T-helper 1 cell treated with Interleukin-12 subunit alpha and Interleukin-12 subunit beta and Interleukin-4 antibody, amounts not matched to agents 30 ng/mL and 1 ng/mL, for 36 hours (primary cell): ENCODE results near the gene WIPI1. TPM values are rescaled to one million over a fixed set of nuclear protein-coding genes. Genes with fewer than 3 reads are reported as not detected.
"Not testable (repeated sequence)": the region's sequence is repeated elsewhere in the genome, so short reads cannot be mapped to it uniquely, and the experiment has no call there.

Experiments
- intact Hi-C: fragments of 100-400 bp; cut with micrococcal nuclease; formaldehyde crosslinking; loops from one replicate; pipeline ENCODE4 v1.15.1; 2024
- total RNA-seq: library from RNA; stranded (reverse); gene quantifications from 2 replicates; pipeline ENCODE4 v1.2.3, GENCODE V29; 2022

WIPI1 gene
- total RNA-seq, 1 donor from 2014 or later, result 22.5 TPM

DNA sequence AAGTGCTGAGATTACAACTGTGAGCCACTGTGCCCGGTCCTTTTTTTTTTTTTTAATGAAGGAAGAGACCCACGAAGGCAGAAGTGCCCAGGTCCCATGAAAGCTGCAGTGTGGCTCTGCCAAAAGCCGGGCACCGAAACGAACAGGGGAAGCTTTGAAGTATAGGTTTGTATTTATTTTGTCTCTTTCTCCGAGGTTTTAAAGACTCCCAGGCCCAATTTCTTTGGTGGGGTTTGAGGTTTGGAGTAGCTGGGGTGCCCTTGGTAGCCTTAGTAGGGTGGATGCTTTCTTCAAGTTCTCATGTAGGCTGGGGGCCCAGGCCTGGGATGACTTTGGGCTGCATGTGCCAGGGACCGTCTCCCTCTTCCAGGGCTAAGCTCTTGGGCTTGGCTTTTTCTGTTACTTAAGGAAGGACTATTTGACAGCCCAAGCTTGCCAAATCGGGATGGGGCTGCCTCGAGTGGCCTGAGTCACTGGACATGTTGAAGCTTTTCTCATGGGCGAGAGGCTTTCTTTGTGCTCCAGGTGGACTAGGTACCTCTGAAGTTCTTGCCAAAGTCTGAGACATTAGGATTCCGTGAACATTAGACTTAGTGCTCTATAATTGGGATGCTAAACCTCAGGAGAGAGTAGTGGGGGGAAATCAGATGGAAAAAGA is 66.3 kb downstream of the WIPI1 start:
- intact Hi-C loops, result no loop called here

DNA sequence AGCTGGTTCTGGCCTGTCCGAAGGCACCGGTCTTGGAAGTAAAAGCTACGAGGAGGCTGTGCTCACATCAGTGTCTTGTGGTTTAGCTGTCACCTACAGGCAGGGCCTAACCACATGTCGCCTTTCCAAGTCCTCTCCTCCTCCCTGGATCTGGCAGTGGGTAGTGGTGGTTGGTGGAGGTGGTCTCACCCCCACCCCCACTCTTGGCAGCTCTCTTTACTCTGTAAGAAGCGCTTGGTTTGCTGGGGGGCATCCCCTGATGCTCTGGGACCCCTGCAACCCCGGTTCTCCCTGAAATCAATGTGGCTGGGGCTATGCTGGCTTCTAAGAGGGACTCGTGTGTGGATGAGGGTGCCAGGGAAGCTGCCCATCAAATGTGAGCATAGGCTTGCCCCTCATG is 68.3 kb downstream of the WIPI1 start:
- intact Hi-C loops, result no loop called here

DNA sequence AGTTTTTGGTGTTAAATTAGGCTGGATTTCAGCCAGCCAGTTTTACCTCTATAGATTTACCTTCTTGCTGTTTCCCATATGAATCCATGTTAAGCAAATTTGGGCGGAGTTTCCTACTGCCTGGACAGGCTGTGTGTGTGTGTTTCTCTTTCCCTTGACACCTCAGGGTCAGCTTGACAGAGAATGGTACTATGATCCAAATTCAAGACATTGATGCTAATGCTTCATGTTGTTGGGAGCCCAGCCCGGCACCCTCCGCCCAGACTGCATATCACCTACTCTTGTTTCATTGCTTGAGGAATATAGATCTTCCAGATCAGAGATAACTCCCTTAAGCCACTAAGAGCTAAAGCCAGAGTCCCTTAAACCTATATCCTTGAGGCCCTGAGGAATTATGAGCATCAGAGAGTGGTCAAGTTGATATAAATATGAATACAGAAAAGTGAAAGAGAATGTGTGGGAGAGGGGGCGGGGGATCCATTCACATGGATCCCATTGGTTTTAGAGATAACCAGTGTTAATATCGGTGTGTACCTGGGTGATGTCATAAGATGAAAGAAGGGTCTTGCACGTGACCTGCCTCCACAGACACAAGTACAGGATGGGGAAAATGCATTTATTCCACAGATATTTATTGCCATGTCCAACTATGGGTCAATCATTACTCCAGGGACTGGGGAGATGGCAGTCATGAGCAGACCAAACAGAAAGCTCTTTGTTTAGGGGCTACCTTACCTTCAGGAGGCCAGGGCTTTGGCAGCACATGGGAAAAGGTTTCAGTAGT is 69.7 kb downstream of the WIPI1 start:
- intact Hi-C loops, result no loop called here

DNA sequence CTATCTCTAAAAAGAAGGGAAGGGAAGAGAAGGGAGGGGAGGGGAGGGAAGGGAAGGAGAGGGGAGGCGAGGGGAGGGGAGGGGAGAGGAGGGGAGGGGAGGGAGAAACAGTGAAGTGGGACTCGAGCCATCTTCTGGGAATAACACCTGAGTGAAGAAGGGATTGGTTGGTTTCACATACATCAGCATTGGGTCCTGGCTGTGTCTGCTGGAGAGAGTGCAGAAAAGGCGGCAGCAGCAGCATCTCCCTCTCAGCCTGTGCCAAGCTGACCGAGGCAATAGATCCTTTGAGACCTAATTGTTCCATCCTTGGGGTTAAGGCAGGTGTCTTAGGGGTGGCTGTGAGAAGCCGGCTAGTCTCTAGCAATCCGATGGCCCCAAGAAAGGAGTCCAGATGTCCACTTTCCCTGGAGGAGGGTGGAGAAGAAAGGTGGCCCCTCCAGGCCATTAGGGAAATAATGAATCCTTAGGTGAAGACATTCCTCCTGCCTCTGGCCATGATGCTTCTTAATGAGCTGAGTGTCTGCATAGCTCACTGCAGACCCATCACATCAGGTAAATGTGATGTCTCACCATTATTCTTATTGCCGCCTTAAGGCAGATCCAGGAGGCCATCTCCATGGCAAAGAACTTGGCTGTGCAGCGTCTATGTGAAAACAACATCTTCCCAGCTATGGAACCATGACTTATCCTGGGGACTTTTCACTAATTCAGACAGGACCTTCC is 71.6 kb downstream of the WIPI1 start:
- intact Hi-C loops, result no loop called here

DNA sequence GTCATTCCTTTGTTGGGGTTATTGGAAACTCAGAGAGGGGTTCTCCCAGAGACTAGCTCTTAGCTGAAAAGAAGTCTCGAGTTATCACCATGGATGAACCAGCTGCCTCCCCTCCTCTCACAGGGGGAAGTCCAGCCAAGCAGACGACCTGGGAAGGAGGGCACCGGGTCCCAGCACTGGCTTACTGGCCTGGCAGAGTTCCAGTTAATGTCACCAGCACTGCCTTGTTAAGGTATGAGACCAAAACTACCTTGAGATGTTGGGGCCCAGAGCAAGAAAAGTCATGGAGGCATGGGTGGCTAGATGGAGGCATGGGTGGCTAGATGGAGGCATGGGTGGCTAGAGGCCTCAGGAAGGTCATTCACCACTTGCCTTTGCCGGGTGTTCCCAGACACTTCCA is 72.4 kb downstream of the WIPI1 start:
- intact Hi-C loops, result loop anchor here (5.0 kb wide), 1 partner anchor 38 kb away; no protein-coding TSS in a partner anchor

DNA sequence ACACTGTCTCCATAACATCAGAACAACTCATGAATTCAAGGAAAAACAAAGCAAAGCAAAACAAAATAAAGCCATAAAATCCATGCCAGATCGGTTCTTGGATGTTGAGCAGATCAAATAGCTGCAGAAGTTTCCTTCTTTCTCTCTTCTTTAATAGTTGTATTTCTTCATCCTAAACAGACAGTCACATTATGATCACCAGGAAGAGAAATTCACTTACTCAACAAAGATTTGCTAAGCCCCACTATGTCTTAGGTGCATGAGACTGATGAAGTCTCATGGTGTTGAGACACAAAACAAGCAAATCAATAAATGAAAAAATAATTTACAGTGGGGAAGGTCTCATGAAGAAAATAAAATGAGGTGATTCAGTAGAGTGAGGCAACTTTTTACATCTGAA is 72.8 kb downstream of the WIPI1 start:
- intact Hi-C loops, result loop anchor here (5.0 kb wide), 1 partner anchor 37 kb away; no protein-coding TSS in a partner anchor

DNA sequence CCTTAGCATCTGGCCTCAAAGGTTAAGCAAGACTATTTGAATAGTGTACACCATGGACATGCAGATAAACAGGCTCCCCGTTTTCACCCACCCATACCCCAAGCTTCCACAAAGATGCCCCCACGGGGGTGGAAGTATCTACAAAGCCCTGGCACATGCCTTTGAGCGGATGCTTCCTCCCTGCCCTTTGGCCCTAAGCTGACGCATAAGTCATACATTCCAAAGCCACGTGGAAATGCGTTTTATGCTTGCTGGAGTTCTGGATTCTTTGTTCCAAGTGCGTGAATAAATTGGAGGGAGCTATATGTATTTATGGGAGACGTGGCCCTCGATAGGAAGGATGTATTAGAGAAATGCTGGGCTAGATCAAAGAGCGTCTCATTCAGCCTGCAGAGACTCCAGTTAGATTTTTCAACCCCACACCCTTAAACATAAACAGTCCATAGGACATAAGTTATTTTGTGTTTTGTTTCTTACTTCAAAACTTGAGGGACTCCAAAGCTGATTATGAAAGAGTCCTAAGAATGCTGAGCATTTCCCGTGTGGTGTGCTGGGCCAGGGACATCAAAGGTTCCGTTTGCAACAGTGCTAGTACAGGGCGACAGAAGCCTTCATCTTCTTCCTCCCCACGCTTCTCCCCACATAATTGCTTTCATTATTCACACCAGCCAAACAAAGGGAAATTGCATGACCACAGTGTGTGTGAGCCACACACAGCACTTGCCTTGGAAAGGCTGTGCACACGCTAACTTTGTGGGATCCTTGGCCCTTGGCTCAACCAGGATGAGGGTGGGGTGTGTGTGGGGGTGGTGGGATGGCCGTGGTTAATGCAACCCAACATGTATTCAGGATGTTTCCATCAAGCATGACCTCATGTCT is 73.6 kb downstream of the WIPI1 start:
- intact Hi-C loops, result loop anchor here (5.0 kb wide), 1 partner anchor 36 kb away; no protein-coding TSS in a partner anchor

DNA sequence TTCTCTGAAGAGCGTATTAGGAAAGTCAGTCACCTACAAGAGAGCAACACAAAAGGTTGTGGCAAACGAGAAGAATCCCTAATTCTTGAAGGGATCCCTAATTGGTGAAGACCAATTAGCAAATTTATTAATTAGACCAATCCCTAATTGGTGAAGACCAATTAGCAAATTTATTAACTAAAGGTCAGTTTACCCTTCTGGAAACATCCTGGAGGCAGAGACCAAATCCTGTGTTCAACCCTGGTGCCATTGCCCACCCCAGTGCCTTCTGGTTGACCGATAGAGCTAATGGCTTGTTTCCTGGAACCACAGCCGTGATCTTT is 74.2 kb downstream of the WIPI1 start:
- intact Hi-C loops, result loop anchor here (5.0 kb wide), 1 partner anchor 36 kb away; no protein-coding TSS in a partner anchor

DNA sequence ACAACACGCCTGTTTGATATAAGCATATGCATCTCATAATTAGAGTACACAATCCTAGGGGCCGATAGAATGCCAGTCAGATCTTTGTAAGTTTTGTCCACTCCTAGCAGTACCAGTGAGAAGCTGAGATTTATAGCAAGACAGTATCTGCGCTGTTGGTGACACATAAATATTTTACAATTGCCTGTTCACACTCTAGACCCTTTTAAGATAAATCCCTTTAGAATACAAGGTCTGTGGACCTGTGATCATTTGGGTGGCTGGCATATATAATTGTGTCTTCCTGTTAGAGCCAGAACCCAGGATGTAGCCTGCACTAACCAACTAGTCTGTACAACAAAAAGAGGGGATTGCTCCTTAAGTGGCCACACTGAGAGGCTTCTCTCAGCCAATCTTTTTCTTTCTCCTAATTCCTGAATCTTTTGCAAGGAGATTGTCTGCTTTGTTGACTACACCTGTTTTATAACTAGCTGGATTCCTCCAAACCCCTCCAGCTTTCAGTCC is 74.7 kb downstream of the WIPI1 start:
- intact Hi-C loops, result loop anchor here (5.0 kb wide), 1 partner anchor 35 kb away; no protein-coding TSS in a partner anchor

DNA sequence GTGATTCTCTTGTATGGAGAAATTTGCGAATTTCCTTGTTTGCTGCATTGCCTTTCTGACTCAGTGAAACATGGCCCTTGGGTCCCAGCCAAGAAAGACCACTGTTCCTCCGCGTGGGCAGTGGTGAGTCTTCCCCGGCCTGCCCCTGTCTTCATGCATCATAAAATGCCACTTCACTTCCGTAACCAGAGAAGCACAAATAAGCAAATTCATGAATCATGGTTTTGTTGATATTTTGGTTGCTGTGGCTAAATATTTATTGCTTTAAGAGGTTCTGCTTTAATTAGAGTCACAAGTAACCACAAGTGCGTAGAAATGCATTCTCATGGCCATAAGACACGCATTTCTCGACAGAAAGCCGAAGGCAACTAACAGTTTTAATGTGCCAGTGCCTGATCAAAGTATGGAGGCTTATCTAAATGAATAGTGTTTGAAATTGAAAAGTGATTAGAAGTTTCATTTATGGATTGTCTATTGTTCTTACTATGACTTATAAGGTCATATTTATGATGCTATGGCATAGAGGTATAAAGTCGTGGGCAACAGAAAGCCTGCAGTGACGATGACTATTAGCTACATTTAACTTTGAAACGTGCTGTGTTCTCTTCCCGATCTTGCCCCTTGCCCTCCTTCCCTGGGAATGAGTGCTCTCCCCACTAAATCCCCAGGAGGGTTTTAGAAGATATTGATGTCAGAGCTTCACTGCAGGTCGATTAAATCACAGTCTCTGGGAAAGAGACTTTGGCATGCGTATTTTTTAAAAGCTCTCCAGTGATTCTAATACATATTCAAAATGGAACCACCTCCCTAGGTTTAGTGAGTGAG is 76.0 kb downstream of the WIPI1 start:
- intact Hi-C loops, result loop anchor here (5.0 kb wide), 1 partner anchor 34 kb away; no protein-coding TSS in a partner anchor

DNA sequence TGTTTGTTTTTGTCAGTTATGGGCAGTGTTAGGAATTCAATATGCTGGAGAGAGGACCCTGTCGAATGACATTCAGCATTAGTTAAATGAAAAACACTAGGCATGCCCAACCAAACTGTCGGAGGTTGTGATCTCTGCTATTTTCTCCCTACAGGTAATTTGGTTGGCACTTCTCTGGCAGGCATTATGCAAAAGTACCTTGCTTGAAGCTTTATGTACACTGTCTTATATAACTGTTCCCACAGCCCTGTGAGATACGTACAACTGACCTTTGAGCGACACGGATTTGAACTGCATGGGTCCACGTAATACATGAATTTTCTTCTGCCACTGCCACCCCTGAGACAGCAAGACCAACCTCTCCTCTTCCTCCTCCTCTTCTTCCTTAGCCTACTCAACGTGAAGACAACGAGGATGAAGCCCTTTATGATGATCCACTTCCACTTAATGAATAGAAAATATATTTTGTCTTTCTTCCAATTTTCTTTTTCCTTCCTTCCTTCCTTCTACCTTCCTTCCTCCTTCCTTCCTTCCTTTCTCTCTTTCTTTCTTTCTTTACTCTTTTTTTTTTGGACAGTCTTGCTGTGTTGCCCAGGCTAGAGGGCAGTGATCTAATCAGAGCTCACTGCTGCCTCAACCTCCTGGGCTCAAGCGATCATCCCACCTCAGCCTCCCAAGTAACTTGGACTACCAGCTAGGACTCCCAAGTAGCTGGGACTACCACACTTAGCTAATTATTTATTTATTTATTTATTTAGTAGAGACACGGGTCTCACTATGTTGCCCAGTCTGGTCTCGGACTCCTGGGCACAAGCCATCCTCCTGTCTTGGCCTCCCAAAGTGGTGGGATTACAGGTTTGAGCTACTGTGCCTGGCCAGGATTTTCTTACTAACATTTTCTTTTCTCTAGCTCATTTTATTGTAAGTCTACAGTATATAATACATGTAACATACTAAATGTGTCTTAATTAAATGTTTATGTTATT is 77.3 kb downstream of the WIPI1 start:
- intact Hi-C loops, result loop anchor here (1.0 to 5.0 kb wide), 2 partner anchors 33 to 48 kb away; no protein-coding TSS in a partner anchor

DNA sequence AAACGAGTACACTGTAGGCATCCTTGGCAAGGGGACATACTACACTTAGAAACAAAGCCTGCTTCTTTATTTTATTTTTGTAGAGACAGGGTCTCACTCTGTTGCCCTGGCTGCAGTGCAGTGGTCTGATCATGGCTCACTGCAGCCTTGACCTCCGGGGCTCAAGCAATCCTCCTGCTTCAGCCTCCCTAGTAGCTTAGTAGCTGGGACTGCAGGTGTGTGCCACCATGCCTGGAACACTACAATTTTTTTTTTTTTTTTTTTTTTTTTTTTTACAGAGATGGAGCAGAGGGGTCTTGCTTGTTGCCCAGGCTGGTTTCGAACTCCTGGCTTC is 78.2 kb downstream of the WIPI1 start:
- intact Hi-C loops, result loop anchor here (1.0 kb wide), 1 partner anchor 47 kb away; no protein-coding TSS in a partner anchor

DNA sequence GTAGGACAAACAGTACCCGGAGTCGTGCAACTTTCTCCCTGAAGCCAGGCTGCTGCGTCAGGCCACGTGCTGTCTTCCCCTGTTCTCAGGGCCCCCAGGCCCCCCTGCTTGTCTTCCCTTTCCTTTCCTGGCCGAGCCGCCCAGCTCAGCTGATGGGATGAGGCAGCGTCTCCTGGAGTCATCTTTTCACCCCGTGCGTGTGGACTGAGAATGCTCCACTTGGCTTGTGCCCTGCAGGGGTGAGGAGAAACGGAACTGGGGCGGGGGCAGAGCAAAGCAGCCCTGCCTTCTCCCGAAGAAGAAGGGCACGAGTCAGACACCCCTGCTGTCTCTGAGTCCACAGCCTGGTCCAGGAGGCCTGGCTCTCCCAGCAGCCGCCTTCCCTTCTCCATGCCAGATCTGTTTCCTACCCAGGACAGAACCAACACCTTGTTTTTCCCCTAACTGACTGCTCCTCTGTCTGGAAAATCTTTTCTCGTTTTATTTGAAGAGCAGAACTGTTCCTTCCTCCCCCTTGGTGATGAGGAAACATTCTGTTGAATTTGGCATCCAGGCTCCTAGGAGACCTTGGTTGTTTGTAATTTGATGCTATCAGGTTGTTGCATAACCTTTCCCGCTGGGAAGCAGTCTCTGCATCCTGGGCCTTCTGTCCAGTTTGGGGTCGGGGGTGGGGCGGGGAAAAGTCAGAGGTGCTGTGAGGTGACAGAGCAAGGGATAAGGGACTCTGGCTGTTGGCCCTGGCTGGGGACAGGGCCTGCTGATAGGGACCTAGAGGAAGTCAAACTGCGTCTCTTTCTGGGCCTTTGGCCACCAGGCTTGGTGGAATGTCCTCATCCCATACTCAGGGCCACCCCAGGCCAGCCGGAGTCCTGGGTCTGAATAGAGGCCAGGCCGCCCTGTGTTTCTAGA is 78.8 kb downstream of the WIPI1 start:
- intact Hi-C loops, result loop anchor here (1.0 kb wide), 1 partner anchor 46 kb away; no protein-coding TSS in a partner anchor

DNA sequence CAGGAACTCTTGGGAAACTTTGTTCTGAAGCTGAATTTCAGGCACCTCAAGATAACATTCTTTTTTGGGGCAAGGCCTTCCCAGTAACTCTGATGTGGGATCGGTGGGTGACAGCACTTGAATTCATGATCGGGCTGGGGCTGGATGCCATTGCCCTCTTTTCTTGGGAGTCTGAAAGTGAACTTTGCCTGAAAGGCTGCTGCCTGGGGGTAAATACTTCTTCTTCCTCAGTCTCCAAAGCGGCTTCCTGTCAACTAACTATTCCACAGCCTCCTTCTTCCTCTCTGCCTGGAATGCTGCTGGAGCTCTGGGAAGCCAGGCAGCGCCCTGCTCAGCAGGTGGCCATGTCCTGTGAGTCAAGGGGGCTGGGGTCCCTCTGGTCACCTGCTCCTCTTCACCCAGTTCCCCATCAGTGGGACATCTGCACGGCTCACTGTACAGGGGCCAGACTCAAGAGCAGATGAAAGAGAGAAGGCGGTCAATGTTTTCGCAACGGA is 79.5 kb downstream of the WIPI1 start:
- intact Hi-C loops, result no loop called here

DNA sequence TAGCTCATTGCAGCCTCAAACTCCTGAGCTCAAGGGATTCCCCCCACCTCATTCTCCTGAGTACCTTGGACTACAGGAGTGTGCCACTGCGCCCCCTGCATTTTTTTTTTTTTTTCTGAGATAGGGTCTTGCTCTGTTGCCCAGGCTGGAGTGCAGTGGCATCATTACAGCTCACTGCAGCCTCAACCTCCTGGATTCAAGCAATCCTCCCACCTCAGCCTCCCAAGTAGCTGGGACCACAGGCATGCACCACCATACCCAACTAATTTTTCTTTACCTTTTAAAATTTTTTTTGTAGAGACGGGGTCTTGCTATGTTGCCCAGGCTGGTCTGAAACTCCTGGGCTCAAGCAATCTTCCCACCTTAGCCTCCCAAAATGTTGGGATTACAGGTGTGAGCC is 81.1 kb downstream of the WIPI1 start:
- intact Hi-C loops, result not testable (repeated sequence)

DNA sequence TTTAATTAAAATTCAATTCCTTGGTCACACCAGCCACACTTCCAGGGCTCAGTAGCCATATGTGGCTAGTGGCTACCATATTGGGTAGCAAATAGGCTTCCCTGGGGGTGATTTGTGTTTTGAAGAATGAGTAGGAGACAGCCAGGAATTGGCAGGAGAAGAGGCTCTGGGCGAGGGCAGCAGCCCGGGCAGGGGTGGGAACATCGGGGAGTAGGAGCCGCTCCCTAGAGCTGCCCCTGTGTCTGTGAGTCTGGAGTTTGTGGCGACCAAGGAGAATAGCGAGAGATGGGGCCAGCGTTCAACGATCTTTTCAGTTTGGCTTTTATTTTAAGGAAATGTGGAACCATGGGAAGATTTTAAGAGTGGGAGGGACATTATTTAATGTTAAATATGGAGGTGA is 81.7 kb downstream of the WIPI1 start:
- intact Hi-C loops, result no loop called here
